HUES6 (cell line): Measurements from ENCODE around the gene OLFML2B.

ENCODE experiments used
- H3K27ac ChIP-seq: 2 replicates; pipeline ENCODE4 v1.7.0; 2013; ENCODE audit warnings: low read depth, mild to moderate bottlenecking, low read length, inconsistent platforms
- H3K27me3 ChIP-seq: 2 replicates; pipeline ENCODE4 v1.6.1; 2013; ENCODE audit warnings: low read length; ENCODE audit not compliant: control insufficient read depth, insufficient read depth
- H3K36me3 ChIP-seq: 2 replicates; pipeline ENCODE4 v1.6.1; 2013; ENCODE audit warnings: low read length; ENCODE audit not compliant: control insufficient read depth, insufficient read depth
- H3K4me1 ChIP-seq: 2 replicates; pipeline ENCODE4 v1.6.1; 2013; ENCODE audit warnings: low read length; ENCODE audit not compliant: control insufficient read depth, insufficient read depth
- H3K4me3 ChIP-seq: 2 replicates; pipeline ENCODE4 v1.5.1; 2013; ENCODE audit warnings: low read depth, low read length
- H3K9ac ChIP-seq: one replicate; pipeline ENCODE4 v1.6.1; 2013; ENCODE audit warnings: mild to moderate bottlenecking, low read length
- H3K9me3 ChIP-seq: 2 replicates; pipeline ENCODE4 v1.6.1; 2013; ENCODE audit warnings: low read depth, low read length; ENCODE audit not compliant: control insufficient read depth, insufficient read depth

Gene OLFML2B

DNA sequence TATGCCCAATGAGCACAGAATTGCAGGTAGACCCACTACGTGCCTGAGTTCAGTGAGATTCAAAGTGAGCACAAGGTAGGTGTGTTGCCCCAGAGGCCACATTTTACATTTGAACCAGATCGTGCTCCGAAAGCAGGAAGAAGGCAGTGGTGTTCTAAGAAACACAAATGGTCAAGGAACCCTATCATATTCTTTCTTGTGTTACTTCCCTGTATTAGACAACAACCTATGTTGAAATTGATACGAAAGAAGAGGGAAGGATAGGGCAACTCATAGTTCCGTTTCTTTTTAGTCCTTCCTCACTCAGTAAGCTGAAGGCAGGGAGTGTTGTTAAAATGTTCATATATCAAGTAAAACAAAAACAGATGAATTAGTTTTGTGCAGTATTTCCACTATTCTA, 33.9 kb downstream of the OLFML2B start:
- Histone ChIP-seq H3K4me3 (no peak overlapping the region), H3K9ac (no peak overlapping the region), H3K9me3 (peaks cover 14% of the 10 kb centered on the region), H3K36me3 (no peaks in the 10 kb centered on the region), H3K27ac (no peak overlapping the region), H3K27me3 (no peaks in the 10 kb centered on the region), H3K4me1 (no peaks in the 10 kb centered on the region)

- no peaks in the 10 kb centered on the region for H3K36me3 ChIP-seq
- no peak overlapping the region for H3K9ac ChIP-seq
- no peak overlapping the region for H3K27ac ChIP-seq
- no peak overlapping the region for H3K4me3 ChIP-seq
- no peaks in the 10 kb centered on the region for H3K27me3 ChIP-seq
- H3K9me3 ChIP-seq = peaks cover 14% of the 10 kb centered on the region
- H3K4me1 ChIP-seq = no peaks in the 10 kb centered on the region
These were observed 34.6 kb downstream of the OLFML2B start for GRCh38 chr1:161989108-161989507.

DNA sequence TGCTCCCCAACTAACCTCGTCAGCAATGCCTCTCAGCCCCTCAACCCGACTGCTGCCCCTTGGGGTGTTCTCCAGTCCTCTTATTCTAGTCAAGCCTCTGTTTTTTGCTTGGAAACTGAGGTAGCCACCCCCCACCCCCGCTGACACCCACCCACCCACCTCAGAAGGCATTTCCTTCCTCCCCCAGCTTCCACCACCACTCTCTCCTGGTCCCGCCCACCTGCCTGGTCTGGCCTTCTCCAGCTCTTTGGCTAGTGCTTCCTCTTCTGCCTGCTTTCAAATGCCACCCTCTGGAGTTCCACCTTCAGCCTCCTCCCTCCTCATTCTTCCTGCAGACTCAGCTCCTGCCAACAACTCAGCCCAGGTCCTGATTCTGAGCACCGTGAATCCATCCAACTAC, 35.3 kb downstream of the OLFML2B start:
- H3K9ac ChIP-seq = no peak overlapping the region
- H3K27ac ChIP-seq = no peak overlapping the region

DNA sequence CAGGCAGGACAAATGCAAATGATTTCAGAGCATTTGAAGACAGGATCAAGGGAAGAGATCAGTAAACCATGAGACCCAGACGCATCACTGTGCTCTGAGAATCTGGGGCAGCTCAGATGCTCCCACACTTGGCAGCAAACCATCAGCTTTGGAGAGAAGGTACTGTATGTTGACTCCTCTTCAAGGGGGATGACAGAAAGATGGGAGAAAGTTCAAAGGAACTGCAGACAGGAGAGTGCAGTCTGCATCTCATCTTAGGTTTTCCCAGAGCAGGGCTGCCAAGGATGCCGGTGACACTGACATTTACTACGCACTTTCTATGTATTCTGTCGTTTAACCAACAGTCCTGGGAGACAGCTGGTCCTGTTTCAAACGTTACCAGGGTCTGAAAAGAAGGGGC, 35.8 kb downstream of the OLFML2B start:
- H3K36me3 ChIP-seq = no peaks in the 10 kb centered on the region
- H3K27me3 ChIP-seq = no peaks in the 10 kb centered on the region

More for the DNA sequence above, 35.3 kb downstream of the OLFML2B start:
- Histone ChIP-seq H3K9me3 (peaks cover 14% of the 10 kb centered on the region), H3K27me3 (no peaks in the 10 kb centered on the region), H3K4me1 (no peaks in the 10 kb centered on the region), H3K4me3 (no peak overlapping the region), H3K36me3 (no peaks in the 10 kb centered on the region)

DNA sequence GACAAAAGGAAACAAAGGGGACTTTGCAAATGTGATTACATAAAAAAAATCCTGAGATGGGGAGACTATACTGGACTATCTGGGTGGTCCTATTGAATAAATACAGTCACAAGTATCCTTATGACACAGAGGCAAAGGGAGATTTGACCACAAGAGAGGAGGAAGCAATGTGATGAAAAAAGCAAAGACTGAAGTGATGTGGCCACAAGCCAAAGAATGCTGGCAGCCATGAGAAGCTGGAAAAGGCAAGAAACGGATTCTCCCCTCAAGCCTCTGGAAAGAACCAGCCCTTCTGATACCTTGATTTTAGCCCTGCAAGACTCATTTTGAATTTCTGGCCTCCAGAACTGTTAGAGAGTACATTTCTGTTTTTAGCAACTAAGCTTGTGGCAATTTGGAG, 36.4 kb downstream of the OLFML2B start:
- no peak overlapping the region for H3K4me3 ChIP-seq
- no peak overlapping the region for H3K9ac ChIP-seq
- H3K9me3 ChIP-seq = peaks cover 14% of the 10 kb centered on the region

More for the DNA sequence above, 35.8 kb downstream of the OLFML2B start:
- Histone ChIP-seq H3K9me3 (peaks cover 14% of the 10 kb centered on the region), H3K9ac (no peak overlapping the region), H3K4me1 (no peaks in the 10 kb centered on the region), H3K4me3 (no peak overlapping the region), H3K27ac (no peak overlapping the region)

GRCh38 chr1:161986328-161986727, 37.3 kb downstream of the OLFML2B start:
- H3K9me3 ChIP-seq = peaks cover 14% of the 10 kb centered on the region
- H3K4me3 ChIP-seq = no peak overlapping the region
- H3K27ac ChIP-seq = no peak overlapping the region
- H3K4me1 ChIP-seq = no peaks in the 10 kb centered on the region
- no peaks in the 10 kb centered on the region for H3K36me3 ChIP-seq
- no peaks in the 10 kb centered on the region for H3K27me3 ChIP-seq
- no peak overlapping the region for H3K9ac ChIP-seq

More for the DNA sequence above, 36.4 kb downstream of the OLFML2B start:
- no peaks in the 10 kb centered on the region for H3K4me1 ChIP-seq
- H3K27ac ChIP-seq = no peak overlapping the region
- H3K36me3 ChIP-seq = no peaks in the 10 kb centered on the region
- H3K27me3 ChIP-seq = no peaks in the 10 kb centered on the region

GRCh38 chr1:161985301-161985822, 38.3 kb downstream of the OLFML2B start:
- no peak overlapping the region for H3K27ac ChIP-seq
- no peak overlapping the region for H3K4me3 ChIP-seq
- no peak overlapping the region for H3K9ac ChIP-seq
- no peaks in the 10 kb centered on the region for H3K36me3 ChIP-seq
- H3K4me1 ChIP-seq = no peaks in the 10 kb centered on the region
- H3K9me3 ChIP-seq = peaks cover 14% of the 10 kb centered on the region
- H3K27me3 ChIP-seq = no peaks in the 10 kb centered on the region

DNA sequence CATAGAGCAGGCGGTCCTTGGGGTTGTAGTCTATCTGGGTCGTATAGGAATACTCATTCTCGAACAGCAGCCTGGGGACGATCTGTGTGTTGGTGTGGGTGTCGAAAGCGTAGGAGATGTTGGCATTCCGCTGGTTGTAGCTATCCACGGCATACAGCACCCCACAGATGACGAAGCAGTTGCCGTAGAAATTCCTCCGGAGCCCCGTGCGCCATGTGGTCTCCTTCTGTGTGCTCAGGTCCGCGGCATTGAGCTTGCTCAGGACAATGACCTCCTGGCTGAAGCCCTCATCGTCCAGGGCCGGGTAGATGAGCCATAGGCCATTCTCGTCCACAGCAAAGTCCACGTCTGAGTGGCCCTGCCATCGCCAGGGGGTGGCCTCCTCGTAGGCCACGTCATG, 39.9 kb downstream of the OLFML2B start:
- no peak overlapping the region for H3K27ac ChIP-seq
- no peak overlapping the region for H3K9ac ChIP-seq
- H3K9me3 ChIP-seq = peaks cover 14% of the 10 kb centered on the region
- H3K27me3 ChIP-seq = no peaks in the 10 kb centered on the region
- H3K4me1 ChIP-seq = no peaks in the 10 kb centered on the region
- no peaks in the 10 kb centered on the region for H3K36me3 ChIP-seq
- no peak overlapping the region for H3K4me3 ChIP-seq

- Histone ChIP-seq H3K4me3 (no peak overlapping the region), H3K9me3 (peaks cover 13% of the 10 kb centered on the region), H3K27ac (no peak overlapping the region), H3K27me3 (no peaks in the 10 kb centered on the region), H3K36me3 (no peaks in the 10 kb centered on the region), H3K9ac (no peak overlapping the region), H3K4me1 (no peaks in the 10 kb centered on the region)
These were observed 40.8 kb downstream of the OLFML2B start for GRCh38 chr1:161982917-161983316.

DNA sequence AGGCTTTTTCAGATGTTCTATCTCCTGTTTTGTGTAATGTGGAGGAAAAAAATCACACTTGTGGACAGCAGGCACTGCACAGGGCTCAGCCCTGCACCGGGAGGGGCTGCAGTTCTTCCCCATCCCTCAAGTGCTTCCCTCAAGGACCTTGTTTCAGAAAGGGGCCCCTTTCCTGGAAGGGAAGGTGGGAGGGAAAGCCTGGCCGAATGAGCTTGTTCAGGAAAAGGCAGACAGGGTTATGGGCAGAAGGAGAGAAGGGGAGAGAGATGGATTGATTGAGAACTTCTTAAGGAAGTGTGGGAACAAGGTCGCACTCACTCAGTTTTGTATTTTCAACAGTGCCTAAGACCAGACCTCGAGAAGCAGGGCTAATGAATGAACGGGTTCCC, 41.2 kb downstream of the OLFML2B start:
- peaks cover 8% of the 10 kb centered on the region for H3K9me3 ChIP-seq
- H3K4me3 ChIP-seq = no peak overlapping the region
- no peaks in the 10 kb centered on the region for H3K4me1 ChIP-seq
- no peak overlapping the region for H3K27ac ChIP-seq
- no peaks in the 10 kb centered on the region for H3K36me3 ChIP-seq
- H3K9ac ChIP-seq = no peak overlapping the region
- H3K27me3 ChIP-seq = no peaks in the 10 kb centered on the region

DNA sequence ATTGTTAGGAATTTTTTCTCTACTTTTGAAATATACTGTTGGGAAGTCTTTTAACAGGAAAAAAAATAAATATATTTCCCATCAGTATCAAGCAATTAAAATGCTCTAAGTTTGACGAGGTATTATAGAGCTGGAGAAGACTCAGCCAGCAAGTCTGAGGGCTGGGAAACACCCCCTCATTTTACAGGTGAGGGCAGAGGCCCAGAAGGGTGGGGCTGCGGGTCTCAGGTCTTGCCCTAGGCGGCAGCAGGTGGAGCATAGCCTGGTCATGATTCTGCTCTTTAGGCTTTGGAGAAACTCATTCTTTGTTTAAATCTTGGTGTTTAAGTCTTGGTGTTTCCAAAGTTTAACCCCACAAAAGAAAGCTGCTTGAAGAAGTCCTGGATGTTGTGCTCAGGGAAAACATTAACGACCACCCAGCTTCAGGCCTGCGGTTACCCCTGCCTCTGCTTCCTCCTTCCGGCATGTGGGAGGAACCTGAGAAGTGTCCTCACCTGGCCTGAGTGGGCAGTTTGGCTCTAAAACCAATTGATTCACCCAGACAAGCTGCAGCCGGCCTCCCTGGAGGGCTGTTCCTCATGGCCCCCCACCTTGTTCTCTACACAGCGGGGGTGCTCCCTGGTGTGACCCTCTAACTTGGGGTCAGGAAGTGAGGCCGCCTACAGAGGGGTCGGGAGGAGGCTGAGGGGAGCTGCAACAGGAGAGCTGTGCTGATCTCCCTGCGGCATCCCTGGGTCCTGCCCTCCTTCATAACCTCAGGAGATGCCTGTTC, 41.7 kb downstream of the OLFML2B start:
- Histone ChIP-seq H3K4me3 (no peak overlapping the region), H3K27me3 (no peaks in the 10 kb centered on the region)

More for the DNA sequence above, 41.7 kb downstream of the OLFML2B start:
- no peak overlapping the region for H3K9ac ChIP-seq
- H3K27ac ChIP-seq = no peak overlapping the region
- H3K9me3 ChIP-seq = peaks cover 3% of the 10 kb centered on the region; the same call in 1 of the 2 replicates
- H3K36me3 ChIP-seq = no peaks in the 10 kb centered on the region
- no peaks in the 10 kb centered on the region for H3K4me1 ChIP-seq
